ENCODE data around the gene NDUFB2.
"Not testable (repeated sequence)": the region's sequence is repeated elsewhere in the genome, so short reads cannot be mapped to it uniquely, and the experiment has no call there.

NDUFB2 gene

DNA sequence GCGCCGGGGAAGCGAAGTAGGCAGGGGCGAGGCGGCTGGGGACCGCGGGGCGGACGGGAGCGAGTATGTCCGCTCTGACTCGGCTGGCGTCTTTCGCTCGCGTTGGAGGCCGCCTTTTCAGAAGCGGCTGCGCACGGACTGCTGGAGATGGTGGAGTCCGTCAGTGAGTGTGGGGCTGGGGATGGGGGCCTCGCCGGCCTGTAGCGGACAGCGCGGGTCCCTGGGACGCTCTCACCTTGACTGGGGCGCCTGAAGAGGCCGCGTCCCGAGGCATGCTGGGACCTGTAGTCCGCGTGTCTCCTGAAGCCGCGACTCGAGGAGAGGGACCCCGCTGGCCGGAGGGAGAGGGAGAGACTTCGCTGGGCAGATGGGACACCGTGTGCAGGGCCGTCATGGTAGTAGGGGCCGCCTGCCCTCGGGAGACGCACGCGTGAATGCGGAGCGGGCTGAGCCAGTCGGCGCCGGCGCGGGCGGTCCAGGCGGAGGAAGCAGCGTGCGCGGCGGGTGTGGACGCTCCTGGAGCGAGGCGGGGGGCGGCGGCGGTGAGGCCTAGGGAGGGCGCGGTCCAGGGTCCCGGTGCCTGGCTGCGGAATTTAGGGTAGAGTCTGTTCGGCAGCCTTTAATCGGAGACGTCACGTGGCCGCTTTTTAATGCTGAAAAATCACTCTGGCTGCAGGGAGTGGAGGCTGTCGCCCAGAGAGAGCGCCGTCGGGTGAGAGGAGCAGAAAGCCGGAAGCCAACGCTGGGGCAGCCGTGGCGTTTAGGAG, at the start of gene NDUFB2:
Gene NDUFB2 (plus strand): TSS at position 29 of the 767 bp plus-strand sequence. CDS start 37 bp downstream, at position 66.
- DNase-seq (ENCODE audit: low read depth, low spot score) = peak; percentile 52

DNA sequence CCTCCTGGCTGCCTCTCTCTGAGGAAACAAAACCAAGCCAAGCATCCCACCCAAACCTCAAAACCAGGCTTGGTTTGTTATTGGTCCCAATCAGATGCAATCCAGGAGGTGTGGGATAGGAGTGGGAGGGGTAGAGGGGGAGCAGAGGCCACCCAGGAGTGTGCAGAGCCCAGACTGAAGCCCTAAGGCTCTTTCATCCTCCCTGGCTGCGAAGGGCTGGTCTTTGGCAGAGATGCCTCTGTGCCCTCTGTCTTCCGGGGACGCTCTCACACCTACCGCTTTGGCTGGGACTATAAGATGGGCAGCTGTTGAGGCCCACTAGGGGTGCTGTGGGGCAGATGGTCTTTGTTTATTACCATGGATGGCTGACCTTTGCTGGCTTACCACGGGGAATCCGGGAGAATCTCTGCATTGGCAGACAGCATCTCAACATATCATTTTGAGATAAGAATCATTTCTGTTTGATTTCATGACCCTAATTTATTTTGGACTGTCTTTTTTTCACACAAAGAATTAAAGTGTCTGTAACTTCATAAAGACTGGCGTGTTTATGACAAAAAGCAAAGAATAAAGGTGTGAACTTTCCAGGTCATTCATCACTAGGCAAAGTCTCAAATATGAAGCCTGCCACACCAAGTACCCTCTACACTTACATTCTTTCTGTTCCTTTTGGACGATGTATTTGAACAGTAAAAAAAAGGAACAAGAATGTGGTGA, 49.4 kb upstream of the NDUFB2 start:
- DNase-seq (ENCODE audit: low read depth, low spot score) = no peak

DNA sequence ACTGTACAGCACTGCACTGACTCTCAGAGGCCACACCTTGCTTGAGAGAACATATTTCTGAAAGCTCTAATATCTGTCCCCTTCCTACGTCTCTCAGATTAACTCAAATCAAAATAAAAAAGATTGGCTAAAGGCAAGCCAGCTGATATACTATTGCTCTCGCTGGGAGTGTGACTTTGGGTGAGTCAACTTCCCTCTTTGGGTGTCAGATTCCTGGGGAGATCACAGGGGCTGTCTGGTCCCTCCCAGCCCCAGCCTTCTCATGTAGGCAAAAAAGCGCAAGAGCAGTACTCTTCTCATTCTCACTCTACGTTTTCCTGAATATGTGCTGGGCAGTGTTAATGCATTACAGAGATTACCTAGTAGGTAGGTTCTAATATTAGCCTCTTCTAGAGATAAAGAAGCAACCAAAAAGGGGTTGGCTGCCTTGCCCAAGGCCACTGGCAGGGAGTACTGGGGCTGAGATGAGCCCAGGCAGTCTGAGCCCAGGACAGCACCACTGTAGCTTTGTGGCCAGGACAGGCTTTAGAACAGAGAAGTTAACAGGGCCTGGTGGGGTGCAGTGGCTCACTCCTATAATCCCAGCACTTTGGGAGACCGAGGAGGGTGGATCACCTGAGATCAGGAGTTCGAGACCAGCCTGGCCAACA, 46.8 kb upstream of the NDUFB2 start:
- no peak for DNase-seq (ENCODE audit: low read depth, low spot score)

DNA sequence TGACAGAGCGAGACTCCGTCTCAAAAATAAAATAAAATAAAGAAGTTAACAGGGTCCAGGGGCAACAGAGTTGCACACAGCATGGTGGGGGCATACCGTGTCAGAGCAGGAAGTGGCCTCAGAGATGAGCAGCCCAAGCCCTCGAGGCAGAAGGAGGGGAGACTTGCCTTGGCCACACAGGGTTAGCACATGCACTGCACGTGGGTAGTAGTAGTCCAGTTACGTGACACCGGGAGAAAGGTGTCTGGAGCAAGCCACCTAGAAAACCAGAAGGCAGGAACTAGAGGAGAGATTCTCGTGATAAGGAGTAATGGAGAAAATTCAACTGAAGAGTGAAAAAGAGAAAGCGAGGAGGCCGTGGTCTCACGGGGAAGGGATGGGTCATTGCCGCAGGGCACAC, 46.1 kb upstream of the NDUFB2 start:
- DNase-seq (ENCODE audit: low read depth, low spot score) = no peak

DNA sequence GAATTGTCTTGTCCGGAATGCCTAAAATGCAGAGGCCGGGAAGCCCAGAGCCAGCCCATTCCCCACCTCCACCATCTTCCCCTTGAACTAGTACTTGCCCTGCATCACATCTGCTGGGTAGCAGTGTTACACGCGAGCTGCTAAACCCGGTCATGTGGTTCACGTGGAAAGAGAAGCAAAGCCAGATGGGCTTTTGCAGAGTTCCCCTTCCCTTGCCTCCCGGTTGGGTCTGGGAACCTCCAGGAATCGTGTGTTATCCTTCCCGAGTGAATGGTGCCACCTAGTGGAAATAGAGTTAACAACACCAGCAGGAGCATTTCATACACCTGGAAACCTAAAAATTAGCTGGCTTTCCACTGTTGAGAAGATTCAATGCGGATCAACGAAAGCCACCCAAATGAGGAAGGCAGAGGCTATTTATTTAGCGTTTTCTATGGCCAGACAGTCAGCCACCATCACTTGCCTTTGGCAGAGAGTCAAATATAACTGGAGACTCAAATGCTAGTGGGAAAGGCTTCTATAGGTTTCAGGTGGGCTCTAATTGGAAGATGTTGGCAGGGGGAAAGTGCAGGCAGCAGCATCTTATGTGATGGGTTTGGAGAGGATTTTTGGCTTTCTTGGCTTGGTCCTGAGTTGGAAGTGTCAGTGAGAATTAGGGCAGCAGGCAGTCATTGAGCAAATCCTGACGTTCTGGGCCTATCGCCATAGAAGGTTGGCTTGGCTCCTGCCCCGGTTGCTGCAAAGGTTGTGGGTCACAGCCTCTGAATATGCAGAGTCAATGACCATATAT, 43.0 kb upstream of the NDUFB2 start:
- DNase-seq (ENCODE audit: low read depth, low spot score) = no peak

DNA sequence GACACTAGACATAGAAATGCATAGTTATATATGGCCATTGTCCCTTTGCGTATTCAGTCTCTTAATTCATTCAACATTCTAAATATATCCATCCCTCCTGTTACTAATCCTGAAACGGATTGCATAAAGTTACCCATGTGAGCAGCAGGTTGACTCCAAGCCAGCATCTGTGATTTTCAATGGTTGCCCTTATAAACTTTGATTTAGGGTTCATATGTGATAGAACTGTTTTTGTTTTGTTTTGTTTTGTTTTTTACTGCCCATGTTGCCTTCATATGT, 42.5 kb upstream of the NDUFB2 start:
- DNase-seq (ENCODE audit: low read depth, low spot score) = no peak

DNA sequence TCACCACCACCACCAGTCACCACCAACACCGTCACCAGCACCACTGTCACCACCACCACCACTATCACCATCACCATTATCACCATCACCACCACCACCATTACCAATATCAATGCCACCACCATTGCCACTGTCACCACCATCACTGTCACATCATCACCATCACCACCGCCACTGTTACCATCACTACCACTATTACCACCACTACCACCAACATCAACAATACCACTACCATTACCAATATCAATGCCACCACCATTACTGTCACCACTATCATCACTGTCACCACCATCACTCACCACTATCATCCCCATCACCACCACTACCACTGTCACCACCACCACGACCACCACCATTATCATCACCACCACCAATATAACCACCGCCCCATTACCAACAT, 41.8 kb upstream of the NDUFB2 start:
- no peak for DNase-seq (ENCODE audit: low read depth, low spot score)

DNA sequence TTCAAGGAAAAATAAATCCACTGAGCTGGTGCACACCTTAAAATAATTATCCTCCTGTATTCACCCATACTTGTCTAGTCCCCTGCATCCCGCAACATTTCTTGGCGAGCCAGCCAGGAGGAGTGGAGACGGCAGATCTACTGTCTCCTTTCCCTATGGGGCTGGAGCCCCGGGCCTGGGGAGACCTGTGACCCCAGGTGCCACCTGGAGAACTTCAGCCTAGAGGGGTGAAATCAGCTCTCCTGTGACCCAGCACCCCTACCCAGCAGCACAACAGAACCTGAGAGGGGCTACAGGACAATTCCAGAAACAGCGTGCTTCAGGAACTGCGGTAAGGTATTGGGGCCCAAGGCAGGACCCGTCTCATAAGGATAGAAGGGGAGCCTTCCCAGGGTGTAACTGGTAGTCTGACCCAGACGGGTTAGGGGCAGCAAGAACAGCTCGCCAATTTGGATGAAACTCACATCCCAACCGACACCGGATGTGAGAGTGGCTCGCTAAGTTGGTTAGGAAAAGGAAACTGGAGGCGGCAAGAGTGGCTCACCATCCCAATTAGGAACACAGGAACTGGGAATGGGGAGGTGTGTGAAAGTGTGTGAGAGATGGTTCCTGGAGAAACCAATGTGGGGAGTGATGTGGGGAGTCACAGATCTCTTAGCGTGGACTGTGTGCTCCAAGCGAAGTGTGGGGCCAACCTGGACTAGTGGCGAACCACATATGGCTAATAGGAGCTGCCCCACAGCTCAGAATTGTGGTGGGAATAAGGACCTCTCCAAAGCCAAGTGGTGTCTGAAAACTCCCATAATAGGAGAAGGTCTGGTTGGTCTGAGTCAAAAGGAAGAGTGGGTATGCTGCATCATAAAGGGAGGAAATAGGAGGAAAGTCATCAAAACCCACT, 40.7 kb upstream of the NDUFB2 start:
- no peak for DNase-seq (ENCODE audit: low read depth, low spot score)

DNA sequence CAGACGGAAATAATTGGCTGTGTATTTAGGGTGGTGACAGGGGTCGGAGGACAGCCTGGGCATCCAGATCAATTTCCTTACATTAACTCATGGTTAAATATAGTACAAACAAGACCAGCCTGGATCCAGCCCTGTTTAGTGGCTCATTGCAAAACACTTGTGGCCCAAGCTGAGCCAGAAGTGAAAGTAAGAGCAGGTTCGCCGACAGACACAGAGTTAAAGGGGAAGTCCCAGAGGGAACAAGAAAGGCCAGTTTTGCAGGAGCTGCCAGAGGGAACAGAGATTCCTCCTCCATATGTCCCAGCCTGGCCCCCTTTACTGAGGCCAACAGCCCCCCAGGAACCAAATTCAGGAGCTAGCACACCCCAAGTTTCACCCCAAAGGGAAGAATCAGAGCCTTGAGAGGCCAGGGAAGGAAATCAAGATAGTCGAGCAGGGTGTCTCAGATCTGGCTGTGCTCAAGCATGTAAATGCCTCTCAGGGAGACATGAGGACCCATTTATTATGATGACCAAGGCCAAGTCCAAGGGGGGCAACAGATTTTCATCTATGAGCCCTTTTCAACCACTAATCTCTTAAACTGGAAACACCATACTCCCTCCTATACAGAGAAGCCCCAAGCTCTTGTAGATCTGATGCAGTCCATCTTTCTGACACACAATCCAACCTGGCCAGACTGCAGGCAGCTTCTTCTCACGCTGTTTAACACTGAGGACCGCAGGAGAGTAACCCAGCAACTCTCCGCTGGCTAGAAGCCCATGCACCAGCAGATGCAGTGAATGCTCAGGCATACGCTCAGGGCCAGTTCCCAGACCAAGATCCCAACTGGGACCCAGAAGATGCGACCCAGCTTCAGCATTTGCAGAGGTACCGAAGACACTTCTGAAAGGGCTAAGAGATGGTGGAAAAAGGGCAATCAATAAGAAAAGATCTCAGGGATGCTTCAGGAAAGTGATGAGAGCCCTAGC, 39.7 kb upstream of the NDUFB2 start:
- DNase-seq (ENCODE audit: low read depth, low spot score) = no peak

DNA sequence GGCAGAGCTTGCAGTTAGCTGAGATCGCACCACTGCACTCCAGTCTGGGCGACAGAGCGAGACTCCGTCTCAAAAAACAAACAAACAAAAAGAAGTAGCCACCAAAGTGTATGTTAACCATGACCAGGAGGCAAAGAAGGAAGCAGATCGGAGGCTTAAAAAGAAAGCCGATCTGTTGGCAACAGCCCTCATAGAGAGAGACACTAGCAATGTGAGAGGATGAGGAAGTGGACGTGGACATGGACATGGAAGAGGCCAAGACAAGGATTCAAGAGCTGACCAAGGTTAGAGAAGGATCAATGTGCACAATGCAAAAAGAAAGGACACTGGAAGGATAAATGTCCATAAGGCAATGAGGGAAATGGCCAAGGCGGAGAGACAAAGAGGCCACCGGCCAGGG, 38.6 kb upstream of the NDUFB2 start:
- no peak for DNase-seq (ENCODE audit: low read depth, low spot score)

DNA sequence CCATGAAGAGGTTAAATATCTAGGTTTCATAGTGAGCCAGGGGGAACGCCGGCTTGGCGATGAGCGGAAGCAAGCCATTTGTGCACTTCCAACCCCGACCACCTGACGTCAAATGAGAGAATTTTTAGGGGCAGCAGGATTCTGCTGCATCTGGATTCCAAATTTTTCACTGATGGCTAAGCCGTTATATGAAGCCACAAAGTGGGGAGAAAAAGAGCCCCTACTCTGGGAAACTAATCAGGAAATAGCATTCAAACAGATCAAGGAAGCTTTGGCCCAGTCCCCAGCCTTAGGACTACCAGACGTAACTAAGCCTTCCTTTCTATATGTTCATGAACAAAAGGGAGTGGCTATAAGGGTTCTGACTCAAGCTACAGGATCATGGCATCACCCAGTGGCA, 36.7 kb upstream of the NDUFB2 start:
- no peak for DNase-seq (ENCODE audit: low read depth, low spot score)

DNA sequence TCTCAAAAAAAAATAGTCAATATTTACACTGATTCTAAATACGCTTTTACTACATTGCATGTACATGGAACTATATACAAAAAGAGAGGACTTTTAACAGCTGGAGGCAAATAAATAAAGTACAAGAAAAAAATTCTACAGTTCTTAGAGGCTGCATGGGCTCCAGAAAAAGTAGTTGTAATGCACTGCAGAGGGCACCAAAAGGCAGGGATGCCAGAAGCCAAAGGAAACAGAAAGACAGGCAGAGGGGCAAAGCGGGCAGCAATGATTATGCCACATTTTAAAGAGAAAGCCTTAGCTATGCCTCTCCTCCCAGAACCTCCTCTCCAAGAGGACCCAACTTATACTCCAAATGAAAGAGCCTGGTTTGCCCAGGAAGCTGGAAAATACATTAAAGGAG, 35.4 kb upstream of the NDUFB2 start:
- no peak for DNase-seq (ENCODE audit: low read depth, low spot score)

DNA sequence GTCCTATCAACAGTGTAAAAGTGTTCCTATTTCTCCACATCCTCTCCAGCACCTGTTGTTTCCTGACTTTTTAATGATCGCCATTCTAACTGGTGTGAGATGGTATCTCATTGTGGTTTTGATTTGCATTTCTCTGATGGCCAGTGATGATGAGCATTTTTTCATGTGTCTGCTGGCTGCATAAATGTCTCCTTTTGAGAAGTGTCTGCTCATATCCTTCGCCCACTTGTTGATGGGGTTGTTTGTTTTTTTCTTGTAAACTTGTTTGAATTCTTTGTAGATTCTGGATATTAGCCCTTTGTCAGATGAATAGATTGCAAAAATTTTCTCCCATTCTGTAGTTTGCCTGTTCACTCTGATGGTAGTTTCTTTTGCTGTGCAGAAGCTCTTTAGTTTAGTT, 33.6 kb upstream of the NDUFB2 start:
- DNase-seq (ENCODE audit: low read depth, low spot score) = not testable (repeated sequence)

DNA sequence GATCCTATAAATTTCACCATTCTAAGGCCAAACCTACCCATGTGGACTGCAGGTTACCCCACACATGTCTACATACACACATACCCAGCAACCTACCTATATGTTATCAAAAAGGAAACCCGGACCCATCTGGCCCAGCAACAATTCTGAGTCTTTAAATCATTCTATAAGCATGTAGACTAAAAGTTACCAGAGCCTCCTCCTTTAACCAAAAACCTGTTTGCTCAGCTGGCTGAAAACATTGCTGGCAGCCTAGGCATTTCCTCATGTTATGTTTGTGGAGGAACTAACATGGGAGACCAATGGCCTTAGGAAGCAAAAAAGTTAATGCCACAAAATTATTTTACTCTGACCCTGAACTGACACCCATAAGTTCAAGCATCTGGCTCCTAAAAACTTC, 29.0 kb upstream of the NDUFB2 start:
- DNase-seq (ENCODE audit: low read depth, low spot score) = no peak

DNA sequence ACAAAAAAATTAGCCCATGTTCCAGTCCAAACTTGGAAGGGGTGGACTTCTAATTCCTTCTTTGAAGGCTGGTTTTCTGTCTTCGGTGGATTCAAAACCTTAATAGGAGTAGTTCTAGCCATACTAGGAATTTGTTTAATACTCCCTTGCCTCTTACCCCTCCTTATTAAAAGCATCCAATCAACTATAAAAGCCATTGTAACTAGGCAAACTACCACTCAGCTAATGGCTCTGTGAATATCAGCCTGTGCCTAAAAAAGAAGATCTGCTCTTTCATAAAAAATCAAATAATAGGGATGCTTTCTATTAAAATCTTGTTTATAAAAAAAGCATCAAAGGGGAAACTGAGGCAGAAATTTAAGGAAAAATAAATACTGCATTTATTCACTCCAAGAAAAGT, 27.9 kb upstream of the NDUFB2 start:
- DNase-seq (ENCODE audit: low read depth, low spot score) = no peak

DNA sequence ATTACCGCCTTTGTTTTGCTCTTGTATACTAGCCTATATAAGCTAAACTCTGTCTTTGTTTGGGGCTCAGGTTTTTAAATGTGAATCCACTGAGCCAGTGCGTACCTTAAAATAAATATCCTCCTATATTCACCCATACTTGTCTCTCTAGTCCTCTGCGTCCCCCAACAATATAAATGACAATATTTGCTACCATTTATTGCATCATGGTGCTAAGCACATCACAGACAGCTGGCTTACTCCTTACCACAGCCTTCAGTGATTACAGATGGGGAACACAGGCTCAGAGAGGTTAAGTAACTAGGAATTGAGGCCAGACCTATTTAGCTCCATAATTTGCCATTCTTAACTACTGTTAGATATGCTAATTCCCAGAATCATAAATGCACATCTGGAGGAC, 27.2 kb upstream of the NDUFB2 start:
- no peak for DNase-seq (ENCODE audit: low read depth, low spot score)

DNA sequence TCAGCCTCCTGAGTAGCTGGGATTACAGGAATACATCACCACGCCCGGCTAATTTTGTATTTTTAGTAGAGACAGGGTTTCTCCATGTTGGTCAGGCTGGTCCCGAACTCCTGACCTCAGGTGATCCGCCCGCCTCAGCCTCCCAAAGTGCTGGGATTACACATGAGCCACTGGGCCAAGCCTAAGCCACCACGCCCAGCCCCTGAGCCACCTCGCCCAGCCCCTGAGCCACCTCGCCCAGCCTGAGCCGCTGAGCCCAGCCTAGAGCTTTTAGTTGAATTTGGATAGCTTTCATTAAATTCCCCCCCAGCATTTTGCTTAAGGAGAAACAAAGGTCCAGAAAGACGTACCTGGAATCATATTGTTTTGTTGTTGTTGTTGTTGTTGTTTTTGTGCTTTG, 26.6 kb upstream of the NDUFB2 start:
- not testable (repeated sequence) for DNase-seq (ENCODE audit: low read depth, low spot score)

DNA sequence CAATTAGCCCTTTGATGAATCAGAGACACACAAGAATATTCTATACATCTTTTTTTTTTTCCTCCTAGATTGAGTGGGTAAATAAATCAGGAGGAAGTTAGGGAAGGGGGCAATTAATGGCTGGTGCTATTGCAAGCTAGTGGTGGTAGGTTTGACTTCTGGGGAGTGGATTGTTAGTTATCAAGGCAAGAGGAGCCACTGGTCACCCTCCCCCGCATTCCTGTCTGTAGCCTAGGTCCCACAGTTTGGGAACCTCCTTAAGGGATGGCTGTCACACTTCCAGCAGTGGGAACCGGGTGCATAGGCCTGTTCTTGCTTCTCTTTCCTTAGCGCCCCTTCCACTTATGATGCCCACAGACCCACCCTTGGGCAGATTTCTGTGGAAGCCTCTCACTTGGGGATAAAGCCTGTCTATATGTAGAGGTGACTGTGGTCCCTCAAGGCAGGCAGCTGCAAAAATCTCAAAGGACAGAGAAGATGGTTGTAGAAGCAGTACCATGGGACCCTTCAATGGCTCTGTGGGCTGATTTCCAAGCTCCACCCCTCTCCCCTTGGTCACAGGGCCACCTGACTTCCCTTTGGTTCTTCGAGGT, 26.1 kb upstream of the NDUFB2 start:
- no peak for DNase-seq (ENCODE audit: low read depth, low spot score)

DNA sequence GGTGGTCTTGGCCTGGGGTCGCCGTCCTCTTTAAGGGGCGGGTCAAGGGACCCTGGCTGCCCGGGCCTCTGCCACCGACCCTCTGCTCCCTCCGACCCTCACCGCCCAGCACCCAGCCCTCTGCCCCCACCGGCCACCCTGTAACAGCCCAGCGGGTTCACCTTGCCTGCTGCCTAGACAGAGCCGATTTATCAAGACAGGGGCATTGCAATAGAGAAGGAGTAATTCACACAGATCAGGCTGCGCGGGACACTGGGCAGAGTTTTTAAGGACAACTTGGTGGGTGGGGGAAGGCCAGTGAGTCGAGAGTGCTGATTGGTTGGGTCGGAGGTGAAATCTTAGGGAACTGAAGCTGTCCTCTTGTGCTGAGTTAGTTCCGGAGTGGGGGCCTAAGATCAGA, 24.5 kb upstream of the NDUFB2 start:
- DNase-seq (ENCODE audit: low read depth, low spot score) = no peak
